ENCODE results near the gene DDX31.
A peak's percentile ranks its signal among the peaks of the same experiment; 100 is the strongest.

The DDX31 gene

DNA sequence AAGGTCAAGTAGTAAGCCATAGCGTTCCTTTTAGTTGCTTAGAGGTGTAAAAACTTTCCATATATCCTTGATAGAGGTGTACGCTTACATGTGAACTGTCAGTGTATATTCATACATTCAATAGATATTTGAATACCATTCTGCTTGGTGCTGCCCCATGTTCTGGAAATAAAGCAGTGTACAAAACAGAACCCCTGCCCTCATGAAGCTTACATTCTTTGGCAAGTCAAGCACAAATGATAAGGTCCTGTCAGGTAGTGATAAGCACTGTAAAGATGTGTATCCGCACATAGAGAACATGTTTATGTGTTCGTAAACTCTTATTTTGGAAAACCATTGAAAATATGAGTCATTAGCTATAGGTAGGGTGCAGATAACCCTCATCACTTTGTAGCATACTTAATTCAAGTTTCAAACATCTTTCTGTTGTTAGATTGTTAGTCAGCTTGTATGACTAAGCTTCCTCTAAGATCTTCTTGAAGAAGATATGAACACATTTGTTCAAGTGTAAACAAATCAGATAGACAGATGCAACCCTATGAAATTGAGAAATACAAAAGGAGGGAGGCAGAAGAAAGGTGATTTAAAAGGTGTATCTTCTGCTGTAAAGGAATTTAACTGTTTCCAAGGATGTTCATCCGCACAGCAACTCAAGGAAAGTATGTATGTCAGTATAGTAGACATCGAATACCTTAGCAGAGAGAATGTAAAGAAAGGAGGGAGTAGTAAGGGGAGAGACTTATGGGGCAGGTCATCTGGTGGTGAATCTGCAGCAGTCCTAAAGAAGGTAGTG, 2.0 kb upstream of the DDX31 start:
- no peak for DNase-seq

- DNase-seq = peak in 2 of 4 experiments; percentile 10 to 27
Measured at GRCh38 chr9:132670457-132671391, 941 bp upstream of the DDX31 start, which contains the start of gene GTF3C4. Gene GTF3C4 (plus strand): TSS chr9:132670464. CDS start chr9:132670599, 135 bp downstream.

DNA sequence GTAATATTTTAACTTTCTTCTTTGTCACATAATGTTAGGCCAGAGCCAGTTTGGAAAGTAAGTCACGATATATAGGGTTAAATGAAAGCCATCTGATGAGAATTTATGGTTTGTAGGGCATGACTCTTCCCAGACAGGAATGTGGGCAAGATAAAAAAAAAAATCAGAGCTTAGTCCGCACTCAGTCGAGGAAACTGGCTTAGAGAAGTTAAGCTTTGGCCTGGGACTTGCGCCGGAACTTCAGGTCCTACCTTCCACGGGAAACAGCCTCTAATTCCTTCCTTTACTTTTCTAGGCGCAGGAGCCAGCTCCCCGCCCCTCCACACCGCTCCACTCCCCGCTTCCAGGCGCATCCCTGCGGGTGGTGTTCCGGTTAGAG, 475 bp downstream of the DDX31 start:
- no peak for DNase-seq

DNA sequence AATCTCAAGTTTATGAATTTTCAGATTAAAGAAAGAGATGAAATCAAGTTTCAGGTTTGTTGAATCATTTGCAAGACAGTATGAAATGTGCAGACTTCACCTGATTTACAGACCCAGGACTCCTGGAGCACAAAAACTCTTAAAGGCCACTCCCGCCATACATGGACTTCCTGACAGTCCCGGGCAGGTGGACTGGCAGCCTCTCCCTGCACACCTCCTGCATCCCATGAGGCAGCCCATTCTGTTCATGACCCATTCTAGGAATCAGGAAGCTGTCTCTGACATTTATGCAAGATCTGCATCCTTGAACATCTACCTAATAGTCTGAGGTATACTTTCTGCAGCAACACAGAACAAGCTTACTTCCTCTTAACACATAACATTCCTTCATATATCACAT, 5.9 kb downstream of the DDX31 start:
- DNase-seq = no peak

DNA sequence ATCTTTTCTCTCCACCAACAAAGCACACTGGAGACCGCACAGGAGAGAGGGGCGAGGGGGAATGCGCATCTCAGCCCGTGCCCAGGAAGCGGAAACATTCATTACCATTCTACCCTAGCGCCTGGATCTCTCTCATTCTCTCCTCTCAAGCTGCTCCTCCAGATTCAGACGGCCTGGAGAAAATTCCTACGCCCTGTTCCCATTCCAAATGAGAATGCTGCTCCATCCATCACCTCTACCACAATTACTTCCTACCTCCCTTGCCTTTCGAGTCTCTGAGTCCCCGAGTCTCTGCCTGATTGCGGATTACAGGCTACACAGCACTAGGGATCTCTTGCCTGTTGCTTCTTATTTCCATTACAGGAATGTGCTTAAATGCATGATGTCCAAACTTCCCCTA, 6.7 kb downstream of the DDX31 start:
- no peak for DNase-seq

DNA sequence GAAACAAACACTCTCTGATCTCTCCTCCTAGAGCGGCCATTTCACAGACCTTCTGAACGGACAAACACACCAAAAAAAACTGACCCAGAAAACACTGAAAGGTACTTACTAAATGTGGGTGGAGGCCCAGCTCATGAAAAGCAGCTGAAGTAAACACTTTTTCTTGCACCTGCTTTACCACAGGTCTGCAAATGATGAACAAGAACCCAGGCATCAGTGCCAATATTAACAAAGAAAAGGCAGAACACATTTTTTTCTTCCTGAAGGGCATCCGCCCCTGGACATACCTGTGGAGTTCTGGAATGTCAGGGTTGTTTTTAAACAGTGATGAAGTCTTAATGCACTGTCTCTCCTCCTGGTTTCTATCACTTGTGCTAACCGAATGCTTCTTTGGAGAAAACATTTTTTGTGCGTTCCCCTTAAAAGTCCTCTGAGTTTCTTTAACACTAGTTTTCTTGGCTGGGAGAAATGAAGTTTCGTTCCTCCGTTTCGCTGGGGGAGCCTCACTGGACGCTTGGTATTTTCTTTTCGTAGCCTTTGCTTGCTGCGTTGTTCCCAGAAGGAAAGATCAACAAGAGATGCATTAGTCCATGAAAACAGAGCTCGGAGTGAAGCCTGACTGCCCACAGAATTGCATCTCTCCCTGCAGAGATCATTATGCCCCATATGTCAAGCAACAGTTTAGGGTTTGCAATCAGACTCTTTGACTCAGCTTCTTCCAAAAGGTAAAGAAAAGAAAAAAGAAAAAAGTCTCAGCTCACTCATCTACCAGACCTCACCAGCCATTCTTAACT, 7.4 kb downstream of the DDX31 start:
- no peak for DNase-seq

- DNase-seq = no peak
Measured at GRCh38 chr9:132656299-132656698, 13.5 kb downstream of the DDX31 start.

- DNase-seq = no peak
Measured at GRCh38 chr9:132651259-132651658, 18.5 kb downstream of the DDX31 start.

GRCh38 chr9:132648685-132649084, 21.1 kb downstream of the DDX31 start:
- no peak for DNase-seq

- DNase-seq = no peak
Measured at GRCh38 chr9:132648283-132648682, 21.5 kb downstream of the DDX31 start.

- no peak for DNase-seq
Measured at GRCh38 chr9:132647806-132648205, 22.0 kb downstream of the DDX31 start.

- no peak for DNase-seq
Measured at GRCh38 chr9:132647355-132647754, 22.4 kb downstream of the DDX31 start.

GRCh38 chr9:132646726-132647125, 23.1 kb downstream of the DDX31 start:
- no peak for DNase-seq

DNA sequence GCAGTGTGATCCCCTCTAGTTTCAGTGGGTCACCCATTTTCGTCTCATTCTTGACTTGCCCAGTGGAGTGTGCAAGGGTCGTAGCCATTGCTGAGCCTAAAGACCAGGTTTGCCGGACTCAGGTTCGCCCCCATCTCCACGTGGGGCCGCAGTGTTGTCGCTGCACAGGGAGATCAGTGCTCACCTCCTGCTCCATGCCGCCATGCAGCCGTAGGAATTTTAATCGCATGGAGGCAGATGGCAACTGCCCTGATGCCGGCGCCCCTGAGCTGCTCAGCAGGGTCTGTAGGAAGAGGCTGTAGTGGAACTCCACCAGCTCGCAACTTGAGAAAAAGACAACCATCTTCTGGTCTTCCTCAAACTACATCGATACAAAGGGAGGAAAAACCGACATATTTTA, 24.1 kb downstream of the DDX31 start:
- DNase-seq = no peak

- DNase-seq = no peak
Measured at GRCh38 chr9:132645306-132645705, 24.5 kb downstream of the DDX31 start.

- DNase-seq = no peak
Measured at GRCh38 chr9:132644251-132644650, 25.5 kb downstream of the DDX31 start.

DNA sequence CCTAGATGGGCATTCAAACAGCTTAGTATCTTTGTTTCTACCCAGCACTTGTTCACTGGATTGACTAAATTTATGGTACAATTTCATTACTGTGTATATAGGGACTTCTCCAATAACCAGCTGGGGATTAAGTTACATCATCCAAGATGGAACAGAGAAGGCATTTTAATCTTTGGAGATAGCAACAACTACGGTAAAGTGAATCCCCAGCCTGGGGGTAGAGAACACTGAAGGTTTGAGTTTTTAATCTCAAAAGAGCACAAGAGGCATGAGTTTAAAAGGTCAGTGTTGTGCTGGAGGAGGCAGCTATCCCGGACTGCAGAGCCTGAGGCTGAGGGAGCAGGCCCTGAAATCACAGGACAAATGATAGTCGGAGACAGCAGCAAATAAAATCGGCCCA, 28.6 kb downstream of the DDX31 start:
- DNase-seq = no peak

DNA sequence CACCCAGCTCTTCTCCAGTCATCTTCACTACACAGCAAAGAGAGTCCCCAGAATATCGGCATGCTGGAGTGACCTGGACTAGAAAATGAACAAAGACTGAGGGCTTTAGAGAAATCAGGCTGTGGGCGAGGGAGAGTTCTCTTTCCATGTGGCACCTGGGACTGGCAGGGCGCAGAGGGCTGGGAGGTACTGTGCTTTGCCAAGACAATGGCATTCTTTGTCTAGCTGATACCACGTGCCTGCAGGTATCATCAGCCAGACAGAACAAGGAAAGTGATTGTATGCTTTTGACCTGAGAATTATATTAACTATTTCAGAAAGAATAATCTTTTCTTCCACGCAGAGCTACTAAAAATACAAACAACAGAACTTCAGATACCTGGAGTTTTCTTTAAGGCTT, 30.5 kb downstream of the DDX31 start:
- no peak for DNase-seq

DNA sequence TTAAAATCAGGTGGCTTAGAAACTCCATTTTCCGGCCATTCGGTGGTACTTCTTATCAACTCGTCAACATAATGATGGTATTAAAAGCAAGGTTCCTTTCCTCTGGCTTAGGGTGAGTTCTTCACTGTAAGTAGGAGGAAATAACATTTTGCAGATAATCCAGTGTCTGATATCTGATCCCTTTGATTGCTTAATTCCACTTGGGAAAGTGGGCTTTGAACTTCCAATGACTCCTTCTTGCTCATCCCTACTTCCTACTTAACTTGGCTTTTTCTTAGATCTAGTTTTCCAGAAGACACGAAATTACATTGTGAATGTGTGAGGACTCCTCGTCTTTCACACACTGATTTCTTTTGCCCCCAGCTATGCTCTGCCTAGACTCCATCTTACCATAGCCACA, 31.5 kb downstream of the DDX31 start:
- DNase-seq = no peak

DNA sequence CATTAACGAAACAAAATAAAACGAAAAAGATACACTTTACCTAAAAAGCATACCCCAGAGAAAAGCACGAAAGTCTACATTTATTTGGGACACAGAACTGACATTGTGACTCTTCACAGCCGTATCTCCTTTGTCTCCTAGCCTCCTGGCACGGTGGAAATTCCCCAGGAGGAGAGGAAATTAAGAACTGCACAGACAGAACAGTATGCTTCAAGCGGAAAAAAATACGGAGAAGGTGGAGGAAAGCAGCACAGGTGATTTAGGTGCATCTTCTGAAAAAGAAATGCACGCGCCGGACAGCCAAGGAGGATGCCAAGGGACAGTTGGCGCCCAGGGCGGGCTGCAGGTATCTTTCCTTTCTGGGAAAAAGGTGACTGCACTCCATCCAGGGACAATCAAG, 32.0 kb downstream of the DDX31 start:
- no peak for DNase-seq

DNA sequence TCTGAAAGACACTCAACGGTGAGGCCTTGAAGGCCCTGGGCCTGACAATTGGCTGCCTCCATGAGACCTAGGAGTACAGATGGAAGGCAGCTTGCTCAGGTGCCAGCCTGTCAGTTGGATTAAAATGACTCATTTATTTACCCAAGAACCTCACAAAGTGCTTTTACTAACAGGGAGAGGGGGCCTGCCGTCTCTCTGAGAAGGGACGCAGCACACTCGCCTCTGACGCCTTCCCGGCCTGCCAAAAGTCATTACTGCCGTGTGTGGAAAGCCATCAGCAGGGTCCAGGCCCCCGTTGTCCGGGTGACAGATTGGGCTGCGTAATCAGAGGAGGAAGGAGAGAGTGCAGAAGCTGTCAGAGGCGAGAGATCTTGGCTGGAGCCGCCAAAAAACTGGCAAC, 32.4 kb downstream of the DDX31 start:
- DNase-seq = no peak

DNA sequence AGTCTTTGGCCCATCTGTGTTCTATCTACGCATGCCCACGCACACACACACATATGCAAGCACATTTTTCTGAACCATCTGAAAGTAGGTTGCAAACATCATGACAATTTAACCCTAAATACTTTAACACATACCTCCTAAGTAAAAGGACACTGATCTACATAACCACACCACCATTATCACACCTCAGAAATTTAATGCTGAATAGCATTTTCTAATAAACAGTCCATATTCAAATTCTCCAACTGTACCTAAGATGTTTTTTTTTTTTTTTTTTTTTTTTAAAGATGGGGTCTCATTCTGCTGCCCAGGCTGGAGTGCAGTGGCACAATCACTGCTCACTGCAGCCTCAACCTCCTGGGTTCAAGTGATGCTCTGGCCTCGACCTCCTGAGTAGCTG, 35.5 kb downstream of the DDX31 start:
- no peak for DNase-seq

Data from activated naive CD4-positive, alpha-beta T cell (primary cell).